CD14-positive monocyte (primary cell): ENCODE results near the gene DUS1L. TPM values are rescaled to one million over a fixed set of nuclear protein-coding genes. Genes with fewer than 3 reads are reported as not detected.

Experiments used
- DNase-seq, 3 donors: peaks; one replicate each; pipeline ENCODE4 v3.0.0-alpha.2; 2011 to 2022
- H2AFZ ChIP-seq: 2 replicates; pipeline ENCODE4 v1.6.0; 2012; ENCODE audit warnings: mild to moderate bottlenecking, low read depth, low read length, inconsistent platforms; ENCODE audit not compliant: insufficient read depth, poor library complexity, severe bottlenecking
- H3K27ac ChIP-seq, 2 donors: 1 replicate in 1 of 2; 2 replicates in 1 of 2; pipeline ENCODE4 v1.5.1; 2012 to 2013; ENCODE audit warnings: low read length in 2 of 2, control low read depth in 1 of 2, inconsistent platforms in 1 of 2, low read depth in 1 of 2, mild to moderate bottlenecking in 1 of 2
- H3K27me3 ChIP-seq, 2 donors: one replicate each; pipeline versions ENCODE4 v1.6.0 to v1.6.1; 2011 to 2013; ENCODE audit warnings: low read length in 2 of 2; ENCODE audit not compliant: control insufficient read depth in 2 of 2, insufficient read depth in 2 of 2
- H3K36me3 ChIP-seq, 2 donors: replicated peaks in 1 of 2; 1 replicate in 1 of 2; 2 replicates in 1 of 2; pipeline versions ENCODE4 v1.5.1 to v1.6.1; 2012 to 2013; ENCODE audit warnings: low read length in 2 of 2, control low read depth in 1 of 2, inconsistent platforms in 1 of 2, mild to moderate bottlenecking in 1 of 2; ENCODE audit not compliant: insufficient read depth in 2 of 2, control insufficient read depth in 1 of 2
- H3K4me1 ChIP-seq, 2 donors: 1 replicate in 1 of 2; 2 replicates in 1 of 2; pipeline versions ENCODE4 v1.5.1 to v1.6.1; 2012 to 2013; ENCODE audit warnings: low read length in 2 of 2, control low read depth in 1 of 2, inconsistent platforms in 1 of 2, mild to moderate bottlenecking in 1 of 2, moderate library complexity in 1 of 2; ENCODE audit not compliant: insufficient read depth in 2 of 2, control insufficient read depth in 1 of 2
- H3K4me2 ChIP-seq: replicated peaks from 2 replicates; pipeline ENCODE3; 2012; ENCODE audit warnings: low read length, moderate library complexity, mild to moderate bottlenecking; ENCODE audit not compliant: poor library complexity, severe bottlenecking; ENCODE audit errors: extremely low read depth
- H3K4me3 ChIP-seq, 3 experiments: fragments of 200-600 bp in 1 of 3; sonication (generic) in 1 of 3; replicated peaks in 1 of 3; 1 replicate in 2 of 3; 2 replicates in 1 of 3; pipeline ENCODE4 v1.5.1; 2011 to 2013; ENCODE audit warnings: low read length in 3 of 3, mild to moderate bottlenecking in 3 of 3, control low read depth in 2 of 3, low read depth in 2 of 3, inconsistent platforms in 1 of 3, moderate library complexity in 1 of 3
- H3K79me2 ChIP-seq: 2 replicates; pipeline ENCODE4 v1.6.0; 2012; ENCODE audit warnings: mild to moderate bottlenecking, control low read depth, inconsistent platforms, low read length, moderate library complexity; ENCODE audit not compliant: insufficient read depth
- H3K9ac ChIP-seq: 2 replicates; pipeline ENCODE4 v1.6.0; 2017; ENCODE audit warnings: low read length, mild to moderate bottlenecking; ENCODE audit not compliant: insufficient read depth, poor library complexity, severe bottlenecking
- H3K9me3 ChIP-seq, 2 donors: replicated peaks in 1 of 2; 1 replicate in 1 of 2; 2 replicates in 1 of 2; pipeline versions ENCODE4 v1.5.1 to v1.6.1; 2012 to 2013; ENCODE audit warnings: low read length in 2 of 2, control low read depth in 1 of 2; ENCODE audit not compliant: control insufficient read depth in 1 of 2, insufficient read depth in 1 of 2
- H4K20me1 ChIP-seq: 2 replicates; pipeline ENCODE4 v1.6.0; 2012; ENCODE audit warnings: mild to moderate bottlenecking, low read length, control low read depth, moderate library complexity; ENCODE audit not compliant: insufficient read depth
- H3K27ac Mint-ChIP-seq, 7 donors: one replicate each; pipeline ENCODE4 v1.8.0; 2020; ENCODE audit warnings: mild to moderate bottlenecking in 7 of 7, mixed read lengths in 7 of 7, moderate library complexity in 6 of 7, inconsistent platforms in 2 of 7
- H3K27me3 Mint-ChIP-seq, 3 donors: one replicate each; pipeline ENCODE4 v1.8.0; 2021 to 2022; ENCODE audit warnings: low read depth in 3 of 3, mild to moderate bottlenecking in 3 of 3, mixed read lengths in 3 of 3, moderate library complexity in 3 of 3, inconsistent platforms in 1 of 3
- H3K36me3 Mint-ChIP-seq, 2 donors: one replicate each; pipeline ENCODE4 v1.8.0; 2020; ENCODE audit warnings: mixed read lengths in 2 of 2, inconsistent platforms in 1 of 2, mild to moderate bottlenecking in 1 of 2
- H3K4me1 Mint-ChIP-seq: one replicate; pipeline ENCODE4 v1.8.0; 2020; ENCODE audit warnings: mild to moderate bottlenecking, mixed read lengths
- H3K4me3 Mint-ChIP-seq, 2 donors: one replicate each; pipeline ENCODE4 v1.8.0; 2020; ENCODE audit warnings: mild to moderate bottlenecking in 2 of 2, mixed read lengths in 2 of 2, moderate library complexity in 1 of 2
- H3K9me3 Mint-ChIP-seq, 7 donors: one replicate each; pipeline ENCODE4 v1.8.0; 2020 to 2022; ENCODE audit warnings: mixed read lengths in 7 of 7, mild to moderate bottlenecking in 6 of 7, moderate library complexity in 6 of 7, inconsistent platforms in 2 of 7
- CTCF ChIP-seq: fragments of 200-600 bp; IDR thresholded peaks from one replicate; pipeline ENCODE4 v1.8.0; 2022; ENCODE audit warnings: antibody characterized with exemption, mild to moderate bottlenecking
- WGBS: methylation state at CpG from one replicate; pipeline ENCODE4 v1.1.5; 2013; ENCODE audit warnings: missing lambda C conversion rate; ENCODE audit not compliant: insufficient coverage; 5-methylcytosine and 5-hydroxymethylcytosine counted together
- intact Hi-C, 2 donors: fragments of 100-400 bp; cut with micrococcal nuclease; formaldehyde crosslinking; loops; one replicate each; pipeline versions ENCODE4 v1.15.0 to v1.15.1; 2023
- polyA plus RNA-seq, 3 donors: library from polyadenylated mRNA; depleted of rRNA in 1 of 3; unstranded in 2 of 3; stranded (reverse) in 1 of 3; fragments of 300-500 nt in 2 of 3; fragments of >200 nt in 1 of 3; fragmentation: Illumina TruSeq in 2 of 3; gene quantifications; 1 replicate in 2 of 3; 2 replicates in 1 of 3; pipeline ENCODE4 v1.2.3, GENCODE V29; 2012 to 2021

DUS1L gene
- polyA plus RNA-seq, 3 donors: 23.9 to 175 (median 47.6) TPM

DNA sequence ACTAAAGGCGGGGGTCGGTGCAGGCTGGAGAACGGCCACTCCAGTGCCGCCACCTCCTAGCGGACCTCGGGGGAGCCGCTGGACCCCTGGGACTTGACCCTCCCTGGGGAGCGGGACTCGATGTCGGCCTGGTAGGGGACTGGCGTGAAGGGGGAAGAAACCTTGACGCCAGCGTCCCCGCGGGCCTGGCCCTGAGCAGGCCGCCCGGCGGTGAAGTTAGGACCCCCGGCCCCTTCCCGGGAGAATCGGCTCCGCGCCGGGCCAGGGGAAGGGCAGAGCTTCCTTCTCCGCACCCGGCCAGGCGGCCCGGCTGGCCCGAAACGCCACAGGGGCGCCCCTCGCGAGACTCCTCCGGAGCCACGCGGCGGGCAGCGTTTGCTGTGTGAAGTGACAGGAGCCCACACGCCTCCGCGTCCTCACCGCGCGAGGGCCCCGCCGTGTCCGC, 389 bp downstream of the DUS1L start:
- Histone ChIP-seq H2AFZ (peak overlapping the region; percentile 68), H4K20me1 (peaks cover 7% of the 10 kb centered on the region), H3K4me3 (peak overlapping the region; percentile 72 to 87 (median 75))

More for the DNA sequence above, 389 bp downstream of the DUS1L start:
- Histone ChIP-seq H3K36me3 (peaks cover 35% of the 10 kb centered on the region in 2 donors), H3K79me2 (peaks cover 18% of the 10 kb centered on the region), H3K4me1 (peaks cover 20 to 29% of the 10 kb centered on the region in 2 donors), H3K27me3 (no peaks in the 10 kb centered on the region), H3K9me3 (no peaks in the 10 kb centered on the region), H3K27ac (peak overlapping the region in 1 of 2 donors; percentile 63), H3K9ac (peak overlapping the region; percentile 85), H3K4me2 (peak overlapping the region; percentile 97)
- DNase-seq: peak in 2 of 3 donors; percentile 3 to 22
- Mint-ChIP-seq H3K4me1 (peaks cover 22% of the 10 kb centered on the region), H3K36me3 (peaks cover 11 to 19% of the 10 kb centered on the region in 2 donors), H3K27me3 (no peaks in the 10 kb centered on the region), H3K4me3 (peak overlapping the region; percentile 62 to 69), H3K27ac (peak overlapping the region in 2 of 7 donors; percentile 25 to 41), H3K9me3 (peaks cover 0 to 2% (median 0%) of the 10 kb centered on the region in 7 donors)
- intact Hi-C loops: loop anchor here in 1 of 2 donors (1.0 kb wide), 1 partner anchor 33 kb away; the partner anchor contains the start of gene FASN
- 2% methylated on average over 47 of the region's 47 CpGs for WGBS
- no peak for TF ChIP-seq CTCF
